ENCODE measurements around the gene HSPA4.
"Not testable (repeated sequence)": the region's sequence is repeated elsewhere in the genome, so short reads cannot be mapped to it uniquely, and the experiment has no call there.

Gene HSPA4

GRCh38 chr5:133050521-133050920 lies 1.3 kb upstream of the HSPA4 start:
- no peak for DNase-seq (ENCODE audit: low read depth)

GRCh38 chr5:133051061-133051541 lies 712 bp upstream of the HSPA4 start:
- DNase-seq (ENCODE audit: low read depth), result no peak

GRCh38 chr5:133052317-133053175 lies 733 bp downstream of the HSPA4 start:
- no peak for DNase-seq (ENCODE audit: low read depth)

- no peak for DNase-seq (ENCODE audit: low read depth)
Measured at GRCh38 chr5:133053448-133053847, 1.6 kb downstream of the HSPA4 start.

- DNase-seq (ENCODE audit: low read depth), result no peak
Measured at GRCh38 chr5:133054697-133055471, 3.1 kb downstream of the HSPA4 start.

- no peak for DNase-seq (ENCODE audit: low read depth)
Measured at GRCh38 chr5:133056891-133057290, 5.1 kb downstream of the HSPA4 start.

GRCh38 chr5:133059621-133060020 lies 7.8 kb downstream of the HSPA4 start:
- DNase-seq (ENCODE audit: low read depth), result no peak

GRCh38 chr5:133062276-133062675 lies 10.5 kb downstream of the HSPA4 start:
- DNase-seq (ENCODE audit: low read depth), result no peak

GRCh38 chr5:133063965-133064364 lies 12.2 kb downstream of the HSPA4 start:
- DNase-seq (ENCODE audit: low read depth), result no peak

GRCh38 chr5:133065471-133065870 lies 13.7 kb downstream of the HSPA4 start:
- no peak for DNase-seq (ENCODE audit: low read depth)

GRCh38 chr5:133066045-133066444 lies 14.2 kb downstream of the HSPA4 start:
- no peak for DNase-seq (ENCODE audit: low read depth)

- DNase-seq (ENCODE audit: low read depth), result no peak
Measured at GRCh38 chr5:133072021-133072420, 20.2 kb downstream of the HSPA4 start.

GRCh38 chr5:133075572-133076536 lies 24.0 kb downstream of the HSPA4 start:
- no peak for DNase-seq (ENCODE audit: low read depth)

- no peak for DNase-seq (ENCODE audit: low read depth)
Measured at GRCh38 chr5:133079048-133079447, 27.2 kb downstream of the HSPA4 start.

GRCh38 chr5:133081036-133081435 lies 29.2 kb downstream of the HSPA4 start:
- no peak for DNase-seq (ENCODE audit: low read depth)

- DNase-seq (ENCODE audit: low read depth), result no peak
Measured at GRCh38 chr5:133081703-133082102, 29.9 kb downstream of the HSPA4 start.

- no peak for DNase-seq (ENCODE audit: low read depth)
Measured at GRCh38 chr5:133082128-133082527, 30.3 kb downstream of the HSPA4 start.

- DNase-seq (ENCODE audit: low read depth), result no peak
Measured at GRCh38 chr5:133083901-133084300, 32.1 kb downstream of the HSPA4 start.

GRCh38 chr5:133085171-133085570 lies 33.4 kb downstream of the HSPA4 start:
- DNase-seq (ENCODE audit: low read depth), result not testable (repeated sequence)

GRCh38 chr5:133086366-133086875 lies 34.6 kb downstream of the HSPA4 start:
- no peak for DNase-seq (ENCODE audit: low read depth)

GRCh38 chr5:133088064-133088463 lies 36.3 kb downstream of the HSPA4 start:
- DNase-seq (ENCODE audit: low read depth), result no peak

GRCh38 chr5:133091034-133091433 lies 39.2 kb downstream of the HSPA4 start:
- DNase-seq (ENCODE audit: low read depth), result no peak
